ENCODE measurements around the gene RAD23B.

The RAD23B gene

GRCh38 chr9:107337676-107338590 lies 54.9 kb downstream of the RAD23B start:
- no peak for DNase-seq

DNA sequence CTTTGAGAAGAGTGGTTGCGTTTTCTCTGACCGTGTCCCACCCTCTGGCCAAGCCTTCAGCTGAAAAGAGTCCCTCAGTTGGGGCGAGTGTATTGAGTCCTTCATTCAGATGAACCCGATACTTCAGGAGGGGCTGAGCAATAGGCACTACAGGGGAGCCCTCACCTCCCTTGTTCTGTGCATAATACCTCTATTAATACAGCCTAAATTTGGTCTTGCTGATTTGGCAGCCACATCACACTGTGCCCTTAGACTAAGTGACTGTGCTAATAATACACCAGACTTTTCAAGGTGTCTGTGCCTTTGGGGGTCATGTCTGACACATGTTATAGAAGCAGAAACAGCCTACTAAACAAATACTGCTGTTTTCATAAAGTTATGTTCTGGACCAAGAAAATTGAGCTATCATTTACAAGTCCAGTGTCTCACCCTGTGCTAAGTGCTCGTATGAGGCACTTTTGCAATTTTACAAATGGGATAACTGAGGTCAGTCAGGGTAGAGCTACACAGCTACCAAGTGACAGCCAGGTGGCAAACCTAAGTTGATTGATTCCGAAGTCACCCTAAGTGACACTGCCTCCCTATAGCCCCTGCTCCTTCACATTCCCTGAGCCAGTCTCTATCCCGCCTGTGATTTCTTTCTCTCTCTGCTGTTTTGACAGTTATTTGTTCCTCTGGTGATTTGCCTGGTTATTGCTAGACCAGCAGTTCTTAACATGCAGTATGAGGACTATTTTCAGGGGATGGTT lies 56.0 kb downstream of the RAD23B start:
- no peak for DNase-seq

GRCh38 chr9:107340920-107341632 lies 58.0 kb downstream of the RAD23B start:
- no peak for DNase-seq

DNA sequence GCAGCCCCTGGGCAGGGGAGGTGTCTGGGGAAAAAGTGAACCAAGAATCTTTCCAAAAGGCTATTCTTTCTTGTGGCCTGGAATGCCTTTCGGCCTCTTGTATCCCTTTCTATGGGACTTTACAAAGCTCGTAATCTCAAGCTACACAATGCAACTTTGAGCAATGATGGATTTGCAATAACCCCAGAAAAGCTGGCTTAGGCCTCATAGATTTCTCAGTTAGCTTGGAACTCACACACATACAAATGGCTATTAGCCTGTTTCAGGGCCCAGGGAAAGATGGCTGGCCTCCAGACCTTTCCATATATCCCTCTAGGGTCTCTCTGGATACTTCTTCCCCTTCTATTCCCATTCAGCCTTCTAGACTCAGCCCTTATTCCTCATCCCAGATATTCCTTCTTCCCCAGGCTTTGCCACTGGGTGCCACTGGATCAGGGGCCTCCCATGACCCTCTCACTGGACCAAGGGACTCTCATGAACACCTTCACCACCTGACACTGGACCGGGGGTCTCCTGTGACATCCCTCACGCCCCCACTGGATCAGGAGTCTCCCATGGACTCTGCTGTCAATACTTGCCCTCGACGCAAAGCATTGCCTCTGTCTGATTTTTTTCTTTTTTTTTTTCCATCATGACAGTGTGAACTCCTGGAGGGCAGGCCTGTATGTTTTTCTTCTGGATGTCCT lies 59.5 kb downstream of the RAD23B start:
- DNase-seq: no peak

DNA sequence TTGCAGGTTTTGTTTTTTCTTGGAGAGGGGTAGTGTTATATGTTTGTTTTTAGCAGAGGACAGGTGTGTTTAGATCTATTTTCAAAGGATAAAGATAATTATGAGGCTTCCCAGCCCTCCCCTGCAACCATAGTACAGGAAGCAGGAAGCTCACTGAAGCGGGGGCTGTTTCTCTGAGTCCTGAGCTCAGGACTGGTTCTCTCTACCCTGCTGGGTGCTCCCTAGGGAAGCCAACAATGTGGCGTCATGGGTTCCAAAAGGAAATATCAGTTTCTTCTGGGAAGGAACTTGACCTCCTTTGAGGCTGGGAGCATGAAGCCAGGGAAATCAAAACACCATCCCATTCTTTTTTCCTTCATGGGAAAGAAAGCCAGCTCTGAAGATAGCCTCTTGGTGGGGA lies 62.2 kb downstream of the RAD23B start:
- DNase-seq: no peak

DNA sequence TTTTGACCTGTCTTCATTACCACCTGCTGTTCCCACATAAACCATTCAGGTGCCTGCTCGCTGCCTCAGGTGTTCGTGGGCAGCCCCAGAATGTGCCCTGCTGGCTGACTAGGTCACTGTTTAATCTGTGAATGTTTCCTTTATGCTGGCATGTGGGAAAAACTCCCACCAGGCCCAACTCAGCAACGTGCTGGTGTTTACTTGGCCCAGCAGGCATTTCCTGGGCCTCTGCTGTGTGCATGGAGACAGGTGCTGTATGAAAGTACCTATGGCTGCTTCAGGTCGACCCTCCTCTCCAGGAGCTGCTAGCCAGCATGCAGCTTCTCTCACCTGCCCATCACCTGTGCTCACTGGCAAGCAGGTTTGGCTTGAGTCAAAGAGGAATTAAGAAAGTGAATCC lies 65.8 kb downstream of the RAD23B start:
- DNase-seq: no peak

DNA sequence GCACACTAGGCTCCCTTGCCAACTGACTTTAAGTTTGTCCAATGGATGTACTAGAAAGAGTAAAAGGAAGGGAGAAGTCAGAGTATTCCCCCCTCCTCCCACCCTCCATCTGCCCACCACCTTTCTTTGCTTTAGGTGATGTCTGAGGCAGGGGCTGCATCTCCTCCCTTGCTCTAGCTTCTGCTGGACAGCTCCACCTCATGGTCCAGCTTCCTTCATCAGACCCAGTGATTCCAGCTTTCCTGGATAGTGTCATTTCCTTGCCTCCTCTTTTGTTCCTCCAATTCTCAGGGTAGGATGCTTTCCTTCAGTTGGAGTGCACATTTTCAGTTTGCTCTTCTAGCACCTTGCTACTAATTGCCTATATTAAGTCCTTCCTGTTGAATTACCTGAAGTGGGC lies 67.4 kb downstream of the RAD23B start:
- DNase-seq: no peak

DNA sequence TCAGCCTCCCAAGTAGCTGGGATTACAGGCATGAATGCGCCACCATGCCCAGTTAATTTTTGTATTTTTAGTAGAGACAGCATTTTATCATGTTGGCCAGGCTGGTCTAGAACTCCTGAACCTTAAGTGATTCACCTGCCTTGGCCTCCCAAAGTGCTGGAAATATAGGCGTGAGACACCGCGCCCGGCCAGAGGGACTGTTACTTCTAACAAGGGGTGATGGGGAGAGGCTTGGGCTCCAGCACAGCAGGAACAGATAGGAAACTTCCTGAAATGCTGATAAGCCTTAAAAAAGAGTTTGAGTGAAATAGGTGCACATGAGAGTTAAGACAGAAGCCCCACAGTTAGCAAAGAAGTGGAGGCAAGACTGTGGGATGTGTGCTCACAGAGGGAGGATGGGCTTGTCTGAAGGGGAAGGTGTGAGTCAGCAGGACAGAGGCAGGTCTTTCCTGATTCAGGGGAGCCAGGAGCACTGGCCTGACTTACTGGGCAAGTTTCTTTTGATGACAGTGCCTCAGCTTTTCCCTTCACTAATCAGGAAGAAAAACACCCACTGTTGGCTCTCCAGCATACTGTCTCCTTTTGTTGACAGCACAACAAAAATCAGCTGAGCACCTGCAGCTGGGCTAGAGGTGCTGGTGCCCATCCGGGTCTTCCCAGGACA lies 68.4 kb downstream of the RAD23B start:
- DNase-seq: no peak

- DNase-seq: no peak
These were observed 72.3 kb downstream of the RAD23B start for GRCh38 chr9:107355394-107355793.

DNA sequence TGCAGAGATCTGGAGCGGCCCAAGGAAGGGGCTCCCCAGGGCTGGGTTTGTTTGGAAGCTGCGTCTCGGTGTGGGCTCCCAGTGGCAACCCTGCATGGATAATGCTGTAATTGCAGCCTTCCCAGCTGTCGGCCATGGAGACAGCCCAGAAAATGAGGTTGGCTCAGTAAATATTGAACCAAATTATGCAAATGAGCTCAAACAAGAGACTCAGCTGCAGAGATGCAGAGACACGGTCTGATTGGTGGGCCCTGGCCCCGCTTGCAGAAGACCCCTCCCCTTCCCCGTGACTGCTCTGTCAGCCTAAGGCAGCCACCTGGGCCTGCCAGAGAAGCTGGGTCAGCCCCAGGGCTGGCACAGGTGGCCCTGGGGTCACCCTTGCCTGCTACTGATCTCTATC lies 75.9 kb downstream of the RAD23B start:
- no peak for DNase-seq

DNA sequence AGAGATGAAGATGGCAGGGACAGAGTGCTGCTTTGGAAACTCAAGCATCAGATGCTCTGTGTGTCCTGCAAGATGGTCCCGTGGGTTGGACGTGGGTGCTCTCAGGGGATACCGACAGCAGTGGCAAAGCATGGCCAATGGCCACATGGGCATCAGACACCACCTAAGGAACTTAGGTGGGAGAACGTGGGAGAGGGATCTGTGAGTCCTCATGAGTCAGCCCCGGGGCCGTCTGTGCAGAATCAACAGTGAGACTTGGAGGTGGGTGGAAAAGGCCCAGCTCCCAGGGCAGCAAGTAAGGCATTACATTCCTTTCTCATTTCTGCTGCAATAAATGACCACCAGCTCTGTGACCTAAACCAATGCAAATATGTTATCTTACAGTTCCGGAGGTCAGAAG lies 77.0 kb downstream of the RAD23B start:
- no peak for DNase-seq

GRCh38 chr9:107361816-107362215 lies 78.7 kb downstream of the RAD23B start:
- DNase-seq: no peak

DNA sequence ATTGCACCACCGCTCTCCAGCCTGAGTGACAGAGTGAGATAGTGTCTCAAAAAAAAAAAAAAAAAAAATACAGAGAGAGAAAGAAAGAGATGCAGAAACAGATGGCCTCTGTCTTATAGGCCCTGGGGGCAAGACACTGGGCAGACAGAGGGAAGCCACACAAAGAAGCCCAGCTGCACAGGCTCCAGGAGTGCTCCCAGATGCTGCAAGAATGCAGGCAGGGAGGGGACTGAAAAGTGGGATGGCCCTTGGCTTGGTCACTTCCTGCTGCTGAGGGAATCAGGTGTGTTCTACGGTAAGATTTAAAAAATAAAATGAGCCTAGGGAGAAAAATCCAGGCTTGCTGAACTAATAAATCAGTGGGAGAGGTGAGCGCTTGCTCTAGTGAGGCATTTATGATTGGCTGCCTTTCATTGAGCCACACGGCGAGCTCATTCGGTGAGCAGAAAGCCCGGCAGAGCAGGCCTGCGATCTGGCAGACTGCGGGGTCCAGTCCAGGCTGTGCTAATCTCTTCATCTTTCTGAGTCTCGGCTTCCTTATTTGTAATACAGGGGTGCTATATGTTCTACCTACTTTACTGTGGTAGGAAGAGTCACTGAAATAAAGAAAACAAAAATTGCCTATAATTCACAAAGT lies 80.6 kb downstream of the RAD23B start:
- DNase-seq: no peak

GRCh38 chr9:107367727-107368502 lies 84.8 kb downstream of the RAD23B start:
- no peak for DNase-seq

- no peak for DNase-seq
These were observed 85.6 kb downstream of the RAD23B start for GRCh38 chr9:107368696-107369095.

DNA sequence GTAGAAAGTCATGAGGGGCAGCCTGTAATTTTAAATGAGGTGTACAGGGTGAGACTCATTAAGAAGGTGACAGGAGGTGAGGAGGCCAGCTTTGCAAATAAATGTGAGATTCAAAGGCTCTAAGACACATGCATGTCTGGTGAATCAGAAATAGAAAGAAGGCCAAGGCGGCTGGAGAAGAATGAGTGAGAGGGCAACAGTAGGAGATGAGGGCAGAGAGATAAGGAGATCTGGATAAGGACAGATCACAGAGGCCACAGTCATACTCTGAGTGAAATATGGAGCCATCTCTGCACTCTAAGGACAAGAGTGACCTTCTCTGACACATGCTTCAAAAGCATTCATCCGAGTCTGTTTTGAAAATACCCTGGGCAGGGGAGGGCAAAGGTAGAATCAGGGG lies 90.7 kb downstream of the RAD23B start:
- no peak for DNase-seq

- no peak for DNase-seq
These were observed 91.9 kb downstream of the RAD23B start for GRCh38 chr9:107375001-107375400.

DNA sequence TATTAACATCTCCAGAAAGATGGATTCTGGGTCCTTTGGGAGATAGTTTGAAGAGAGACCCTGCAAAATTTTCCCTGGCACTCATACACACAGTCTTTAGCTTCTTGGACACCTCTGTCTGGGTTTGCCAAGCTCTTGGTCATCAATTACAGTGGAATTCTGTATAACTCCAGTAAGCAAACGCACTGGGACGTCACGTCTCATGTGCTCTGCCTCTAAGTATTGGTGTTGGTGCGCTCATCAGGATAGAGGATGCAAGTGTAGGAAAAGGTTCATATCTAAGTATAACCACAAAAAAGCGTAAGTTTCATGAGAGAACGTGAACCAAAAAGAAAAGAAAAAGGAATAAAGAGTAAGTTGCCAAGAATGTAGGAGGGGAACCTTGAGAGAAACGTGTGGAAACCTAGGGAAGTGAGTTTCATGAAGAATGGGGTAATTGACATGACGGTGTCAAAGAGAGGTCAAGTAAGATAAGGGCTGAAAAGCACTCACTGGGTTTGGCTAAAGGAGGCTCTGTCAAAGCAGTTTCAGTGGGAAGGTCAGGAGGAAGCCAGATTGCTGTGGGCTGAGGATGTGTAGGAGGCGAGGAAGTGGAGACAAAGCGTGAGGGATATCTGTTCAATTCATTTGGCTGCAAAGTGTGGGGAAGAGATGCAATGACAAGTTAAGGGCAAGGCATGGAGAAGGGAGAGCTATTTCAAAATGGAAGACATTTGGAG lies 92.7 kb downstream of the RAD23B start:
- DNase-seq: no peak

- DNase-seq: no peak
These were observed 94.9 kb downstream of the RAD23B start for GRCh38 chr9:107378006-107378405.

All from SIG-M5 (cell line).